DND-41 (cell line): ENCODE measurements around the gene FGFR3.
A peak's percentile ranks its signal among the peaks of the same experiment; 100 is the strongest.

ENCODE experiments used
- ATAC-seq: fragments of 200-7000 bp; cut with Tn5 transposase; 3 replicates; pipeline ENCODE4 v1.9.1; 2021; ENCODE audit warnings: low read depth; ENCODE audit not compliant: insufficient read depth
- DNase-seq: peaks from one replicate; pipeline ENCODE4 v3.0.0-alpha.2; 2020
- H2AFZ ChIP-seq: 2 replicates; pipeline ENCODE4 v1.6.0; 2012; ENCODE audit warnings: low read depth, low read length
- H3K27ac ChIP-seq: 2 replicates; pipeline ENCODE4 v1.5.1; 2012; ENCODE audit warnings: low read length, inconsistent platforms
- H3K27me3 ChIP-seq: fragments of 200-600 bp; sonication (generic); 2 replicates; pipeline ENCODE4 v1.6.0; 2012; ENCODE audit warnings: low read length, mild to moderate bottlenecking, inconsistent platforms; ENCODE audit not compliant: insufficient read depth, poor library complexity
- H3K36me3 ChIP-seq: 2 replicates; pipeline ENCODE4 v1.5.1; 2012; ENCODE audit warnings: low read length, inconsistent platforms; ENCODE audit not compliant: insufficient read depth
- H3K4me1 ChIP-seq: 2 replicates; pipeline ENCODE4 v1.5.1; 2012; ENCODE audit warnings: mild to moderate bottlenecking, low read length; ENCODE audit not compliant: insufficient read depth
- H3K4me2 ChIP-seq: 2 replicates; pipeline ENCODE4 v1.6.0; 2012; ENCODE audit warnings: mild to moderate bottlenecking, moderate library complexity, low read length, inconsistent platforms; ENCODE audit not compliant: insufficient read depth
- H3K4me3 ChIP-seq, 2 experiments: fragments of 200-600 bp in 1 of 2; shearing (Covaris generic) in 1 of 2; 2 replicates each; pipeline ENCODE4 v1.5.1; 2012 to 2016; ENCODE audit warnings: inconsistent platforms in 2 of 2, low read length in 2 of 2, mild to moderate bottlenecking in 2 of 2, low read depth in 1 of 2, moderate library complexity in 1 of 2
- H3K79me2 ChIP-seq: 2 replicates; pipeline ENCODE4 v1.6.0; 2012; ENCODE audit warnings: low read length, inconsistent platforms; ENCODE audit not compliant: insufficient read depth
- H3K9ac ChIP-seq: 2 replicates; pipeline ENCODE4 v1.6.0; 2012; ENCODE audit warnings: low read depth, mild to moderate bottlenecking, inconsistent platforms, low read length, moderate library complexity
- H3K9me3 ChIP-seq: 2 replicates; pipeline ENCODE4 v1.5.1; 2012; ENCODE audit warnings: low read length, moderate library complexity, mild to moderate bottlenecking, inconsistent platforms; ENCODE audit not compliant: insufficient read depth, severe bottlenecking
- H4K20me1 ChIP-seq: 2 replicates; pipeline ENCODE4 v1.6.0; 2012; ENCODE audit warnings: low read length; ENCODE audit not compliant: insufficient read depth
- EZH2 ChIP-seq: IDR thresholded peaks from 3 replicates; pipeline ENCODE4 v1.6.1; 2012; ENCODE audit warnings: borderline replicate concordance, low read depth, mild to moderate bottlenecking, moderate library complexity, low read length, inconsistent platforms; ENCODE audit not compliant: severe bottlenecking
- TF ChIP-seq, protein P1 (sequence below): IDR thresholded peaks from 2 replicates; pipeline ENCODE4 v1.5.1; 2012; ENCODE audit warnings: borderline replicate concordance, low read length, moderate library complexity, mild to moderate bottlenecking; ENCODE audit not compliant: poor library complexity, severe bottlenecking; ENCODE audit errors: extremely low read depth

The FGFR3 gene

DNA sequence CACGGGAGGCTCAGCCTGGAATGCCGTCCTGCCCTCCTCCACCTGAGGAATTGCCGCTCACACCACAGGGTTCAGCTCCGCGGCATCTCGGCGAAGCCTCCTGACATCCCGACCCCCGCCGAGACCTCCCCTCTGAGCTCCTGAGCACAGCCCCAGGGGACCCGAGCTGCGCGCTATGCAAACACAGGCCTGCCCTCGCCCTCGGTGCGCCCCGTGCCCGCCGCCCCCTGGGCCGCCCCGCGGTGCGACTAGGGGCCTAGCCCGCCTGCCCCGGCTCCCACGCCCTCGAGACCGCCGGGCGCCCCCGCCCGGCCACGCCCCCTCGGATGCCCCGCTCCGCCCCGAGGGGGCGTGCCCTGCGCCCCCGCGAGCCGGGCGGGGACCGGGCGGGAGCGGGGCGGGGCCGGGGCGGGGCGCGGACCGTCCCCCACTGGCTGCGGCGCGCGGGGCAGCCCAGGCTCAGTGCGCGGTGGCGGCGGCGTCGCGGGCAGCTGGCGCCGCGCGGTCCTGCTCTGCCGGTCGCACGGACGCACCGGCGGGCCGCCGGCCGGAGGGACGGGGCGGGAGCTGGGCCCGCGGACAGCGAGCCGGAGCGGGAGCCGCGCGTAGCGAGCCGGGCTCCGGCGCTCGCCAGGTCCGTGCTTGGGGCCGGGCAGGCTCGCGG is at the start of gene FGFR3:
Gene FGFR3, plus strand, starts transcription at position 462 of the 664 bp plus-strand sequence. CDS start 642 bp downstream, outside the sequence.
- H3K79me2 ChIP-seq: no peaks in the 10 kb centered on the region
- DNase-seq: peak; percentile 51
- no peaks in the 10 kb centered on the region for H3K9me3 ChIP-seq
- H3K9ac ChIP-seq: peak within 1 kb of the TSS; percentile 60
- peaks cover 8% of the 10 kb centered on the region; the same call in 1 of the 2 replicates for H4K20me1 ChIP-seq
- peaks cover 11% of the 10 kb centered on the region for H3K4me1 ChIP-seq
- no peak for TF ChIP-seq EZH2
- TF ChIP-seq, protein P1, sequence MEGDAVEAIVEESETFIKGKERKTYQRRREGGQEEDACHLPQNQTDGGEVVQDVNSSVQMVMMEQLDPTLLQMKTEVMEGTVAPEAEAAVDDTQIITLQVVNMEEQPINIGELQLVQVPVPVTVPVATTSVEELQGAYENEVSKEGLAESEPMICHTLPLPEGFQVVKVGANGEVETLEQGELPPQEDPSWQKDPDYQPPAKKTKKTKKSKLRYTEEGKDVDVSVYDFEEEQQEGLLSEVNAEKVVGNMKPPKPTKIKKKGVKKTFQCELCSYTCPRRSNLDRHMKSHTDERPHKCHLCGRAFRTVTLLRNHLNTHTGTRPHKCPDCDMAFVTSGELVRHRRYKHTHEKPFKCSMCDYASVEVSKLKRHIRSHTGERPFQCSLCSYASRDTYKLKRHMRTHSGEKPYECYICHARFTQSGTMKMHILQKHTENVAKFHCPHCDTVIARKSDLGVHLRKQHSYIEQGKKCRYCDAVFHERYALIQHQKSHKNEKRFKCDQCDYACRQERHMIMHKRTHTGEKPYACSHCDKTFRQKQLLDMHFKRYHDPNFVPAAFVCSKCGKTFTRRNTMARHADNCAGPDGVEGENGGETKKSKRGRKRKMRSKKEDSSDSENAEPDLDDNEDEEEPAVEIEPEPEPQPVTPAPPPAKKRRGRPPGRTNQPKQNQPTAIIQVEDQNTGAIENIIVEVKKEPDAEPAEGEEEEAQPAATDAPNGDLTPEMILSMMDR: no peak
- H3K36me3 ChIP-seq: no peaks in the 10 kb centered on the region
- peak within 1 kb of the TSS in 1 of 2 experiments; percentile 56; a peak in 2 of 4 replicates for H3K4me3 ChIP-seq
- no peak within 1 kb of the TSS for H3K27ac ChIP-seq
- no peak within 1 kb of the TSS for H2AFZ ChIP-seq
- ATAC-seq: peak; percentile 75
- H3K27me3 ChIP-seq: no peaks in the 10 kb centered on the region
- H3K4me2 ChIP-seq: peak within 1 kb of the TSS; percentile 76

DNA sequence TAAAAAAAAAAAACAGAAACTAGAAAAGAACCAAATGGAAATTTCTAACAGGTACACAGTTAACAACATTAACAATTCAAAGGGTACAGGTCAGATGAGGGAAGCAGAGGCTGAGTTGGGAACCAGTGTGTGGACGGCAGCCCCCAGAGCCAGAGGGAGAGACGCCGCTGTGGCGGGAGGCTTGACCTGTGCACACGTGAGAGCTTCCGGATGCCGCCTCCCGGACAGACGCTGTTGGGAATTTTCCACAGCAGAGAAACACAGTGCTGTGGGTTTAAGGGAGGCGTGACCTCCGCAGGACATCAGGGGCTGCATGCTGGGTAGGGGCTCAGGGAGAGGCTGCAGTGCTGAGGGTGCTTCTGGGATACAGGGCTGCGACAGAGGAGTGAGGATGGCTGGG is 49.5 kb upstream of the FGFR3 start:
- Histone ChIP-seq H3K4me2 (no peak overlapping the region), H3K4me3 (no peak overlapping the region), H3K9me3 (peaks cover under 1% of the 10 kb centered on the region), H4K20me1 (peaks cover 45% of the 10 kb centered on the region), H3K4me1 (peaks cover 4% of the 10 kb centered on the region), H2AFZ (no peak overlapping the region), H3K27ac (no peak overlapping the region), H3K9ac (no peak overlapping the region), H3K27me3 (no peaks in the 10 kb centered on the region), H3K79me2 (no peaks in the 10 kb centered on the region; the same call in 1 of the 2 replicates), H3K36me3 (peaks cover 65% of the 10 kb centered on the region)
- TF ChIP-seq, protein P1: no peak
- no peak for TF ChIP-seq EZH2
- no peak for DNase-seq
- no peak for ATAC-seq

GRCh38 chr4:1743975-1744374 is 49.1 kb upstream of the FGFR3 start:
- H2AFZ ChIP-seq: no peak overlapping the region
- no peak overlapping the region for H3K9ac ChIP-seq
- H3K36me3 ChIP-seq: peaks cover 61% of the 10 kb centered on the region
- H4K20me1 ChIP-seq: peaks cover 46% of the 10 kb centered on the region
- TF ChIP-seq EZH2: no peak
- TF ChIP-seq, protein P1: no peak
- no peak overlapping the region for H3K27ac ChIP-seq
- H3K4me2 ChIP-seq: no peak overlapping the region
- no peaks in the 10 kb centered on the region for H3K27me3 ChIP-seq
- H3K79me2 ChIP-seq: no peaks in the 10 kb centered on the region; the same call in 1 of the 2 replicates
- no peak overlapping the region for H3K4me3 ChIP-seq
- H3K4me1 ChIP-seq: peaks cover 6% of the 10 kb centered on the region
- DNase-seq (no peak), ATAC-seq (no peak)
- no peaks in the 10 kb centered on the region for H3K9me3 ChIP-seq
